ENCODE results near the gene ACACB. TPM values are rescaled to one million over a fixed set of nuclear protein-coding genes. Genes with fewer than 3 reads are reported as not detected.

The ACACB gene
- total and polyA plus RNA-seq, 12 donors = 12.8 to 241 (median 107) TPM

- no peak for TF ChIP-seq CTCF (IDR thresholded peaks at IDR 0.05)
- peaks cover 0 to 11% (median 0%) of the 10 kb centered on the region in 9 donors for H3K36me3 ChIP-seq
- no peak for DNase-seq
- no peaks in the 10 kb centered on the region for H3K9me3 ChIP-seq
- peaks cover 11 to 96% (median 73%) of the 10 kb centered on the region in 9 donors for H3K4me1 ChIP-seq
- WGBS, 2 donors = 63 to 75% methylated on average over 2 of the region's 2 CpGs
- intact Hi-C loops (cut with DNase I) = loop anchor here in 9 of 10 donors (5.0 to 10.0 kb wide), 5 partner anchors 38 to 270 kb away; no protein-coding TSS in a partner anchor
- peak overlapping the region; percentile 84 to 99 (median 91) for H3K27ac ChIP-seq
- H3K4me3 ChIP-seq = no peak overlapping the region
- ATAC-seq = no peak
- H3K27me3 ChIP-seq = no peaks in the 10 kb centered on the region
Observed at GRCh38 chr12:109114644-109115043, 1.7 kb upstream of the ACACB start.

DNA sequence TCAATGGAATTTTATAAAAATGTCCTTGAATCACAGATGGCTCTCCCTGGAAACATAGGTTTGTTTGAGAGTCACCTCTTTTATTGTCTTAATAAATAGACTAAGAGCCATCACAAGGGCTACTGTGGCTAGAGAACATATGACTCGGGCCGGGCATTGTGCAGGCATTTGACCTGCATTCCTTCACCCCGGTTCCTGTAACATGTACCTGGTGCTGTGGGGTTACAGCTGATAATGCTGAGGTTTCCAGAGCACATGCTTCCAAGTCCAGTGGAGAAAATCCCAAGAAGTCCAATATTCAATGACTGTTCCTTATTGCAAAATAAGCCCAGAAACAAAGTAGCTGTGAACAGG, 1.0 kb upstream of the ACACB start:
- ATAC-seq (no peak), DNase-seq (no peak)
- 45 to 46% methylated on average over 3 of the region's 3 CpGs for WGBS, 2 donors
- Histone ChIP-seq H3K27me3 (no peaks in the 10 kb centered on the region), H3K27ac (peak overlapping the region; percentile 84 to 99 (median 91)), H3K4me3 (peak overlapping the region in 1 of 10 donors; percentile 43), H3K36me3 (peaks cover 0 to 5% (median 0%) of the 10 kb centered on the region in 9 donors), H3K4me1 (peaks cover 15 to 97% (median 80%) of the 10 kb centered on the region in 9 donors), H3K9me3 (no peaks in the 10 kb centered on the region)
- intact Hi-C loops (cut with DNase I) = loop anchor here in 6 of 10 donors (5.0 to 10.0 kb wide), 4 partner anchors 42 to 269 kb away; no protein-coding TSS in a partner anchor
- TF ChIP-seq CTCF (IDR thresholded peaks at IDR 0.05) = no peak

GRCh38 chr12:109116611-109116949, 193 bp downstream of the ACACB start:
- 46 to 48% methylated on average over 12 of the region's 12 CpGs for WGBS, 2 donors
- Histone ChIP-seq H3K9me3 (no peaks in the 10 kb centered on the region), H3K4me1 (peaks cover 15 to 100% (median 79%) of the 10 kb centered on the region in 9 donors), H3K27ac (peak overlapping the region; percentile 84 to 99 (median 91)), H3K4me3 (peak overlapping the region; percentile 24 to 49 (median 43)), H3K36me3 (peaks cover 0 to 6% (median 0%) of the 10 kb centered on the region in 9 donors), H3K27me3 (no peaks in the 10 kb centered on the region)
- intact Hi-C loops (cut with DNase I) = loop anchor here in 6 of 10 donors (2.0 to 10.0 kb wide), 6 partner anchors 14 to 268 kb away; no protein-coding TSS in a partner anchor
- DNase-seq (no peak), ATAC-seq (no peak)
- no peak for TF ChIP-seq CTCF (IDR thresholded peaks at IDR 0.05)

- Histone ChIP-seq H3K4me1 (peaks cover 10 to 90% (median 59%) of the 10 kb centered on the region in 9 donors), H3K36me3 (peaks cover 0 to 8% (median 0%) of the 10 kb centered on the region in 9 donors), H3K4me3 (peak overlapping the region in 1 of 10 donors; percentile 24), H3K27me3 (no peaks in the 10 kb centered on the region), H3K27ac (peak overlapping the region in 9 of 10 donors; percentile 24 to 99 (median 90)), H3K9me3 (no peaks in the 10 kb centered on the region)
- ATAC-seq = no peak
- no peak for DNase-seq
- intact Hi-C loops (cut with DNase I) = no loop called here
- TF ChIP-seq CTCF (IDR thresholded peaks at IDR 0.05) = no peak
- WGBS, 2 donors = 51 to 54% methylated on average over 2 of the region's 2 CpGs
Observed at GRCh38 chr12:109120095-109120494, 3.7 kb downstream of the ACACB start.

All from heart right ventricle (tissue), 16 donors.